Prostate gland (tissue), 2 donors: ENCODE measurements around the gene PEX26.

Source experiments
- POLR2A ChIP-seq: fragments of 450-650 bp; IDR thresholded peaks from one replicate; pipeline ENCODE4 v1.6.1; 2016; ENCODE audit warnings: antibody characterized with exemption, mild to moderate bottlenecking
- POLR2AphosphoS5 ChIP-seq: sonication (generic); formaldehyde crosslinking; IDR thresholded peaks from one replicate; pipeline ENCODE4 v1.6.1; 2017; ENCODE audit warnings: antibody characterized with exemption
- TF ChIP-seq, protein P1 (sequence below), 4 experiments: fragments of 200-600 bp in 2 of 4; fragments of 450-650 bp in 2 of 4; sonication (generic) in 2 of 4; IDR thresholded peaks; 1 replicate in 3 of 4; 2 replicates in 1 of 4; pipeline ENCODE4 v1.5.1; 2016 to 2019; ENCODE audit warnings: antibody characterized with exemption in 4 of 4, mild to moderate bottlenecking in 2 of 4, moderate library complexity in 2 of 4

DNA sequence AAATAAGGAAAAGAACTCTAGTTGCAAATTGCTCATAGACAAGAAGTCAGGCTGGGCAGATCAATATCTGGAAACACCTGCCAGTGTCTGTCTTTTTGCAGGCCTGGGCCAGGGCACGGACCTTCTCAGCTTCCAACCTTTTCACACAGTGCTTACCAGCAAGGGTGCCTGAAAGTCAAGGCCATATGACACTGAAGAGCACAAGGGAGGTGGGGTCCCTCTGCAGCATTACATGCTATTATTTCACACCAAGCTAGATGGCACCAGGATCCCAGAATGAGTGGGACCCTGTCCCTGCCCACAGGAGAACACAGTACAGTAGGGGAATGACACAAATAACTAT, 5.9 kb upstream of the PEX26 start:
- TF ChIP-seq POLR2A (no peak), POLR2AphosphoS5 (no peak)
- TF ChIP-seq, protein P1, sequence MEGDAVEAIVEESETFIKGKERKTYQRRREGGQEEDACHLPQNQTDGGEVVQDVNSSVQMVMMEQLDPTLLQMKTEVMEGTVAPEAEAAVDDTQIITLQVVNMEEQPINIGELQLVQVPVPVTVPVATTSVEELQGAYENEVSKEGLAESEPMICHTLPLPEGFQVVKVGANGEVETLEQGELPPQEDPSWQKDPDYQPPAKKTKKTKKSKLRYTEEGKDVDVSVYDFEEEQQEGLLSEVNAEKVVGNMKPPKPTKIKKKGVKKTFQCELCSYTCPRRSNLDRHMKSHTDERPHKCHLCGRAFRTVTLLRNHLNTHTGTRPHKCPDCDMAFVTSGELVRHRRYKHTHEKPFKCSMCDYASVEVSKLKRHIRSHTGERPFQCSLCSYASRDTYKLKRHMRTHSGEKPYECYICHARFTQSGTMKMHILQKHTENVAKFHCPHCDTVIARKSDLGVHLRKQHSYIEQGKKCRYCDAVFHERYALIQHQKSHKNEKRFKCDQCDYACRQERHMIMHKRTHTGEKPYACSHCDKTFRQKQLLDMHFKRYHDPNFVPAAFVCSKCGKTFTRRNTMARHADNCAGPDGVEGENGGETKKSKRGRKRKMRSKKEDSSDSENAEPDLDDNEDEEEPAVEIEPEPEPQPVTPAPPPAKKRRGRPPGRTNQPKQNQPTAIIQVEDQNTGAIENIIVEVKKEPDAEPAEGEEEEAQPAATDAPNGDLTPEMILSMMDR (IDR thresholded peaks at IDR 0.05), result no peak
